Effector memory CD4-positive, alpha-beta T cell (primary cell): ENCODE data around the gene NLGN1.

ENCODE experiments used
- DNase-seq, 3 donors: peaks; one replicate each; pipeline ENCODE4 v3.0.0-alpha.2; 2020
- H3K27ac ChIP-seq: 2 replicates; pipeline ENCODE4 v1.7.0; 2013; ENCODE audit warnings: mild to moderate bottlenecking, low read length, moderate library complexity; ENCODE audit not compliant: insufficient read depth, poor library complexity, severe bottlenecking
- H3K27me3 ChIP-seq: replicated peaks from 2 replicates; pipeline ENCODE4 v1.7.0; 2013; ENCODE audit warnings: mild to moderate bottlenecking, low read length; ENCODE audit not compliant: insufficient read depth, control insufficient read depth, poor library complexity, severe bottlenecking
- H3K36me3 ChIP-seq: 2 replicates; pipeline ENCODE4 v1.7.0; 2013; ENCODE audit warnings: mild to moderate bottlenecking, low read length, moderate library complexity; ENCODE audit not compliant: control insufficient read depth, insufficient read depth
- H3K4me1 ChIP-seq: 2 replicates; pipeline ENCODE4 v1.7.0; 2013; ENCODE audit warnings: low read length, mild to moderate bottlenecking; ENCODE audit not compliant: control insufficient read depth, insufficient read depth, poor library complexity, severe bottlenecking
- H3K4me3 ChIP-seq: 2 replicates; pipeline ENCODE4 v1.7.0; 2013; ENCODE audit warnings: low read length, low read depth, mild to moderate bottlenecking; ENCODE audit not compliant: insufficient read depth, poor library complexity, severe bottlenecking
- H3K9me3 ChIP-seq: 2 replicates; pipeline ENCODE4 v1.7.0; 2013; ENCODE audit warnings: mild to moderate bottlenecking, low read length, moderate library complexity; ENCODE audit not compliant: control insufficient read depth

NLGN1 gene

GRCh38 chr3:173912126-173912525 lies 514.6 kb downstream of the NLGN1 start:
- H3K36me3 ChIP-seq = no peaks in the 10 kb centered on the region

GRCh38 chr3:173913397-173913796 lies 515.9 kb downstream of the NLGN1 start:
- no peak for DNase-seq
- no peaks in the 10 kb centered on the region for H3K27me3 ChIP-seq
- no peaks in the 10 kb centered on the region for H3K9me3 ChIP-seq
- no peak overlapping the region for H3K4me3 ChIP-seq
- no peak overlapping the region for H3K27ac ChIP-seq
- no peaks in the 10 kb centered on the region for H3K4me1 ChIP-seq
- H3K36me3 ChIP-seq = no peaks in the 10 kb centered on the region

More at GRCh38 chr3:173912126-173912525, 514.6 kb downstream of the NLGN1 start:
- Histone ChIP-seq H3K27ac (no peak overlapping the region), H3K9me3 (no peaks in the 10 kb centered on the region), H3K4me3 (no peak overlapping the region), H3K4me1 (no peaks in the 10 kb centered on the region), H3K27me3 (no peaks in the 10 kb centered on the region)
- DNase-seq = no peak

DNA sequence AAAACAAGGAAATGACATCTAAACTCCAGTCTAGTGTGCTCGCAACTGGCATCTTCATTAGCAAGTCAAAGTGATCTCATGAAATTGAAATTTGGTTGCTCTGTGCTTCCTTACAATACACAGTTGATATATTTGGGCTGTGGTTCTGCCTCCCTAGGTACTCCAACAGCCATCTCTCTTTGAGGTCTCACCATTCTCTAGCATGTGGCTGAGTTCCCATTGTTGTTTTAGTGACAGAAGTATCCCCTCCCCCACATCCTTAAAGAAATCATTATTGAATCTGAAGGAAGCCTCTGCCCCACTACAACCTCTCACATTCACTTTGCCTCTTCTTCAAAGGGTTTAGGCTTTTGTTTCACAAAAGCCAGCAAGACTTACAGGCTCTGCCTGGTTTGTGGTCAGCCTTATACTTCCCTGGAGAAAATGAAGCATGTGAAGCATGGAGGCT lies 516.5 kb downstream of the NLGN1 start:
- Histone ChIP-seq H3K4me3 (no peak overlapping the region), H3K27ac (no peak overlapping the region), H3K27me3 (no peaks in the 10 kb centered on the region), H3K36me3 (no peaks in the 10 kb centered on the region), H3K4me1 (no peaks in the 10 kb centered on the region), H3K9me3 (no peaks in the 10 kb centered on the region)
- no peak for DNase-seq

DNA sequence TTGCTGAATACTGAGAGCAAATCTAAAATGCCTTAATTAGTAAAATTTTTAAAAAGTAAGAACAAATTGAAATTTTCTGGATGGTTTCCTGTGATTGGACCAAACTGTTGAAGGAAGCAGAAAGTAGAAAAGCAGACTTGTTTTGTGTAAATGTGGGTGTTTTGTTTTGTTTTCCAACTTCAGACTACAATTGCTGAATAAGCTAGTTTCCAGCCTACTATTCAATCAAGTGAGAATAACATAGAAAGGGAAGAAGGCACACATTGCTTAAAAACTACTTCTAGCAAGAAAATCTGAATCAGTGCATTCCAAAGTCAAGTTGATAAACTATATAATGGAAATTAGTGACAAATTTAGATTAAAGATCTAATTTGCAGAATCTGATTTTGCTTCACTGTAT lies 519.3 kb downstream of the NLGN1 start:
- Histone ChIP-seq H3K27ac (no peak overlapping the region), H3K4me1 (no peaks in the 10 kb centered on the region), H3K36me3 (no peaks in the 10 kb centered on the region), H3K9me3 (no peaks in the 10 kb centered on the region), H3K27me3 (no peaks in the 10 kb centered on the region), H3K4me3 (no peak overlapping the region)
- no peak for DNase-seq

DNA sequence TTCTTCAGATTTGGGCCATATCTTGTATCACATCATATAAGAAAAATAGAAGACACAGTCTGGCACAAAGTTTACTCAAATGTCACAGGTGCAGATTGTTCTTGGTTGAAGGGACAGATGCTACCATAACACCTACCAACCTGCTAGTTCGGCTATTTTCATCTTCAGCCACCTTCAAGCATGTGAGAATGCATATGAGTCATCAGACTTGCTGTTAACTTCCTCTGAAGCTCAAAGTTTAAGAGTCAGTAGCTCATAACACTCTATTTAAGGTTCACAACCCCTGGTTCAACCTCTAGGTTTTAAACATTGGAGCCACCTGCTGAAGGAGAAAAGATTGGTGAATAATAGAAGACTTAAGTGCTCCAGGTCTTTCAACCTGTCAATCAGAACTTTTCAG lies 522.8 kb downstream of the NLGN1 start:
- no peak for DNase-seq
- H3K27ac ChIP-seq = no peak overlapping the region

GRCh38 chr3:173921732-173922131 lies 524.2 kb downstream of the NLGN1 start:
- no peaks in the 10 kb centered on the region for H3K9me3 ChIP-seq
- H3K27me3 ChIP-seq = no peaks in the 10 kb centered on the region
- no peak overlapping the region for H3K27ac ChIP-seq
- DNase-seq = no peak
- no peaks in the 10 kb centered on the region for H3K36me3 ChIP-seq
- no peaks in the 10 kb centered on the region for H3K4me1 ChIP-seq
- no peak overlapping the region for H3K4me3 ChIP-seq

More for the DNA sequence above, 522.8 kb downstream of the NLGN1 start:
- H3K36me3 ChIP-seq = no peaks in the 10 kb centered on the region
- no peaks in the 10 kb centered on the region for H3K4me1 ChIP-seq
- H3K4me3 ChIP-seq = no peak overlapping the region
- H3K9me3 ChIP-seq = no peaks in the 10 kb centered on the region
- H3K27me3 ChIP-seq = no peaks in the 10 kb centered on the region

DNA sequence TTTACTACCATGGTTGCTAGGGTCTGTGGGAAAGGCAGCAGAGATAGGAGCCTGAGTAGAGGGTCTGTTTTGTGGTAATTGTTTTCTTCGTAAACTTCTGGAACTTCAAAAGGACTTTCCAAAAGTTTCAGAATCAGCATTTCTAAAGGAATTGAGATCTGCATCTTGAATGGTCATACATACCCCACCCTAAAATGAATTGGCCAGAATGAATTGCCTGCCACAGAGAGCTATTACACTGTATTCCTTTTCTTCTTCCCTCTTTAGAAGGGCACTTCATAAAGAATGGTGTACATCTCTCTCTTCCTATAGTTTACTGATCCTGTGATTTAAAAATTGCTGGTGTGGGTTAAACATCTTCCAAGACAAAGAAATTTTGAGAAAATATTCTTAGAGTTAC lies 525.7 kb downstream of the NLGN1 start:
- no peak overlapping the region for H3K4me3 ChIP-seq
- H3K27ac ChIP-seq = no peak overlapping the region
- H3K9me3 ChIP-seq = no peaks in the 10 kb centered on the region
- H3K4me1 ChIP-seq = no peaks in the 10 kb centered on the region
- no peaks in the 10 kb centered on the region for H3K27me3 ChIP-seq
- no peak for DNase-seq
- H3K36me3 ChIP-seq = no peaks in the 10 kb centered on the region

DNA sequence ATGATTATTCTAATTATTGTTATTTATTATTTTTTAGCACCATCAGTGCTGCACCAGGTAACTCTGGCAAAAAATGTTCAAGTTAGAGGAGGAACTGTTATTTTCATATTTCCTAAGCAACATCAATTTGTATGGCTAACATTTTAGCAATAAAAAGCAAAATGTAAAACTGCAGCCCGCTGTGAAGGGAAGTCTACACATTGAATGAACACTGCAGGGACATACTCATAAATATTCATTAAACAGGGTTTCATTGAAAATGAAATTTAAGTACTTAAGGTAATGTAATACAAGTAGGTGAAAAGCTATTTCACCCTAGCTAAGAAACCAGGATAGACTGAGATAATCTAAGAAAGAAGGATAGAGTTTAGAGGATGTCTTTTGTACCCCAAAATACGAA lies 532.7 kb downstream of the NLGN1 start:
- Histone ChIP-seq H3K4me1 (no peaks in the 10 kb centered on the region), H3K27me3 (no peaks in the 10 kb centered on the region), H3K4me3 (no peak overlapping the region)

GRCh38 chr3:173932624-173933023 lies 535.1 kb downstream of the NLGN1 start:
- Histone ChIP-seq H3K4me3 (no peak overlapping the region), H3K4me1 (no peaks in the 10 kb centered on the region), H3K27ac (no peak overlapping the region), H3K9me3 (no peaks in the 10 kb centered on the region), H3K36me3 (no peaks in the 10 kb centered on the region), H3K27me3 (no peaks in the 10 kb centered on the region)
- DNase-seq = no peak

More for the DNA sequence above, 532.7 kb downstream of the NLGN1 start:
- DNase-seq = no peak
- Histone ChIP-seq H3K9me3 (no peaks in the 10 kb centered on the region), H3K27ac (no peak overlapping the region), H3K36me3 (no peaks in the 10 kb centered on the region)

DNA sequence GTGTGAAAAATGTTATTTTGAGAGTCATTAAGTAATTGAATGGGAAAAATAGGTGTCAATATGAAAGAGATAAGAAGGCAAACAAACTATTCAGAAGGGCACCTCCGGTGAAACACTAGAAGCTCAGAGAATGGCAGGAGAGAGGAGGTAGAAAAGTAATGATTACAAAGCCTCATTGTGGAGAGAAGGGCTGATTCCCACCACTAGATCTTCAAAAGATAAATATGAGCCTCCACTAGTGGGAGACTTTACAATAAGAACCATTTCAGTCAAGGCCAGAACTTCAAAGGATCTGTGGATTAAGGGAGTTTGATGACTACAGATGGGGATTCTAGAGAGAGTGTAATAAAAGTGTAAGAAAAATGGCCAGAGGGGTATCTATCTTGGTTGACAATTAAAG lies 535.6 kb downstream of the NLGN1 start:
- H3K9me3 ChIP-seq = no peaks in the 10 kb centered on the region
- H3K27ac ChIP-seq = no peak overlapping the region

GRCh38 chr3:173936316-173936715 lies 538.8 kb downstream of the NLGN1 start:
- H3K4me1 ChIP-seq = no peaks in the 10 kb centered on the region
- no peak for DNase-seq
- H3K27me3 ChIP-seq = no peaks in the 10 kb centered on the region
- no peak overlapping the region for H3K4me3 ChIP-seq
- H3K9me3 ChIP-seq = no peaks in the 10 kb centered on the region
- no peaks in the 10 kb centered on the region for H3K36me3 ChIP-seq
- no peak overlapping the region for H3K27ac ChIP-seq

More for the DNA sequence above, 535.6 kb downstream of the NLGN1 start:
- no peaks in the 10 kb centered on the region for H3K36me3 ChIP-seq
- H3K4me3 ChIP-seq = no peak overlapping the region
- no peaks in the 10 kb centered on the region for H3K27me3 ChIP-seq
- no peak for DNase-seq
- H3K4me1 ChIP-seq = no peaks in the 10 kb centered on the region
